Measurements from ENCODE around the gene SKIDA1.

The SKIDA1 gene

DNA sequence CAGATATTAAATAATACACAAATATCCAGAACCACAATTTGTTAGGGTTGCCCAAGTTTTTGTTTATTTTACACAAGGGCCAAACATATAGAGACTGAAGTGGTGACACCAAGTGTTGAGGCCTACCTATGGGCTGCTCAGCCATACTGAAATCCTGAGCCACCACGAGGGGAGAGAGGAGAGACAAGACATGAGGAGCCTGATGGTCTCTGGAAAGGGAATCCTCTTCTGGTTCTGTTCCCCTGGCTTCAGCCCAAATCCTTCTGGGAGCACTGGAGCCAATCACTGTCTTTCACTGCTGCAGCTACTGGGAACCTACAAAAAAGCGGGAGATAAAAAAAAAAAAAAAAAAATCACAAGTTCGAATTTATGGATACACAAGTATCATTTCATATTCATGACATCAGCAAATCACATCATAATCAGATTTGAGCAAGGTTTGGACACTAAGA, 1.9 kb downstream of the SKIDA1 start:
- ATAC-seq (no peak), DNase-seq (ENCODE audit: low spot score in 2 of 2) (no peak)
- Mint-ChIP-seq H3K36me3 (peaks cover 7% of the 10 kb centered on the region), H3K27ac (no peak overlapping the region), H3K9me3 (no peaks in the 10 kb centered on the region), H3K4me3 (no peak overlapping the region), H3K4me1 (peaks cover 42% of the 10 kb centered on the region)

DNA sequence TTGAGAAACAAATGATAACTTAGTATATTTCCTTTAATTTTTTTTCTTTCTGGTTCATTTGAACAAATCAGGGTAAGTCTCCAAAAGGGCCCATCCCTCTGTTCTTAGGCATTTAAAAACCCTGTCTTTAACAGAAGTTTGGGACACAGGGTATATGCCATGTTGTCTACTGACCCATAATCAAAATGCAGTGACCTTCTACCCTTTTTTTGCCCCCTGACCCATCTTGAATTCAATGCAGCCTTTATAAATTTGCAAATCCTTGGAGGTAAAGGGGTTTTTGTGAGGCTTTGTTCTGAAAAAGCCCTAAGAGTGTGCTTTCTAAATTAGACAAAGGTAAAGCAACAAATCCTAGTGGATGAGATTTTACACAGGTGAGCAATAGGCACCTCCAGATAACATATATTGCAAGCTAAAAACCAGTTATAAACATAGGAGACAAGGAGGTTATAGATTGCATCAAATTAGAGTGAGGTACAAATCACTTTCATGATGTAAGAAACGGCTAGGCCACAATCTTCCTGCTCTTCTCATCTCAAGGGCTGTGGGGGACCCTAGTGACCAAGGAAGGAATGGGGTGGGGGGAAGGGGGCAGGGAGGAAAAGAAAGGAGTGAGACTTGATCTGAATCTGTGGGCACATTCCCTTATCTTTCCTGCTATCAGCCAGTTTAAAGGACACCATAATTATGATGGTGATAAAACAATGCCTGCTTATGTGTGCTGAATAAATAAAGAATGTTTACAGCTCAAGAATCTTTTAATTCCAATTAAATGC, 2.7 kb downstream of the SKIDA1 start:
- DNase-seq (ENCODE audit: low spot score in 2 of 2) (no peak), ATAC-seq (no peak)
- no peaks in the 10 kb centered on the region for H3K9me3 Mint-ChIP-seq
- H3K4me3 Mint-ChIP-seq: no peak overlapping the region
- no peak overlapping the region for H3K27ac Mint-ChIP-seq
- peaks cover 49% of the 10 kb centered on the region for H3K4me1 Mint-ChIP-seq
- H3K36me3 Mint-ChIP-seq: peaks cover 7% of the 10 kb centered on the region

GRCh38 chr10:21521751-21522533, 3.5 kb downstream of the SKIDA1 start:
- Mint-ChIP-seq H3K4me3 (no peak overlapping the region), H3K9me3 (no peaks in the 10 kb centered on the region), H3K27ac (no peak overlapping the region), H3K36me3 (peaks cover 7% of the 10 kb centered on the region), H3K4me1 (peaks cover 52% of the 10 kb centered on the region)
- ATAC-seq: no peak
- DNase-seq (ENCODE audit: low spot score in 2 of 2): no peak

DNA sequence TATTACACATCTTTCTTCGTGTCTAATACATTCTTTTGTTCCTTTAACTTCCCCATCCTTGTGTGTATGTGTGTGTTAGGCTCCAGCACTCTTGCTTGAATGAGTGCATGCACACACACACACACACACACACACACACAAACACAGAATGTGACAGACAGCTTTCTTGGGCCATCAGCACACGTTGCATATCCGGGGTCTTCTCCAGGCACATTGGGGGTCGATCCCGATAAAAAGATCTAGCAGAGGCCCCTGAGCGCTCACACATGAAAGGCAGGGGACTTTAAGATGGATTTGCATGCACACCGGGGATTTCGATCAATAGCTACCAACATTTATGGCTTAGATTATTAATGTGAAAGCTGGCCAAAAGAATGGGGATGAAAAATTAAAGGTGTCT, 4.5 kb downstream of the SKIDA1 start:
- Mint-ChIP-seq H3K27ac (no peak overlapping the region), H3K4me1 (peaks cover 46% of the 10 kb centered on the region), H3K4me3 (peak overlapping the region; percentile 84), H3K9me3 (no peaks in the 10 kb centered on the region), H3K36me3 (peaks cover 7% of the 10 kb centered on the region)
- no peak for ATAC-seq
- no peak for DNase-seq (ENCODE audit: low spot score in 2 of 2)

GRCh38 chr10:21520509-21520908, 5.0 kb downstream of the SKIDA1 start:
- DNase-seq (ENCODE audit: low spot score in 2 of 2) (no peak), ATAC-seq (no peak)
- no peaks in the 10 kb centered on the region for H3K9me3 Mint-ChIP-seq
- peak overlapping the region; percentile 84 for H3K4me3 Mint-ChIP-seq
- peaks cover 7% of the 10 kb centered on the region for H3K36me3 Mint-ChIP-seq
- peaks cover 44% of the 10 kb centered on the region for H3K4me1 Mint-ChIP-seq
- no peak overlapping the region for H3K27ac Mint-ChIP-seq

- H3K27ac Mint-ChIP-seq: no peak overlapping the region
- peaks cover 5% of the 10 kb centered on the region for H3K36me3 Mint-ChIP-seq
- H3K4me3 Mint-ChIP-seq: peak overlapping the region; percentile 84
- peaks cover 39% of the 10 kb centered on the region for H3K4me1 Mint-ChIP-seq
- no peaks in the 10 kb centered on the region for H3K9me3 Mint-ChIP-seq
- peak in 1 of 2 donors; percentile 45 for DNase-seq (ENCODE audit: low spot score in 2 of 2)
- peak; percentile 59 for ATAC-seq
Measured at GRCh38 chr10:21519941-21520436, 5.5 kb downstream of the SKIDA1 start.

- no peaks in the 10 kb centered on the region for H3K9me3 Mint-ChIP-seq
- H3K27ac Mint-ChIP-seq: no peak overlapping the region
- ATAC-seq (no peak), DNase-seq (ENCODE audit: low spot score in 2 of 2) (no peak)
- H3K36me3 Mint-ChIP-seq: no peaks in the 10 kb centered on the region
- H3K4me1 Mint-ChIP-seq: peaks cover 36% of the 10 kb centered on the region
- peak overlapping the region; percentile 84 for H3K4me3 Mint-ChIP-seq
Measured at GRCh38 chr10:21519397-21519933, 6.0 kb downstream of the SKIDA1 start.

DNA sequence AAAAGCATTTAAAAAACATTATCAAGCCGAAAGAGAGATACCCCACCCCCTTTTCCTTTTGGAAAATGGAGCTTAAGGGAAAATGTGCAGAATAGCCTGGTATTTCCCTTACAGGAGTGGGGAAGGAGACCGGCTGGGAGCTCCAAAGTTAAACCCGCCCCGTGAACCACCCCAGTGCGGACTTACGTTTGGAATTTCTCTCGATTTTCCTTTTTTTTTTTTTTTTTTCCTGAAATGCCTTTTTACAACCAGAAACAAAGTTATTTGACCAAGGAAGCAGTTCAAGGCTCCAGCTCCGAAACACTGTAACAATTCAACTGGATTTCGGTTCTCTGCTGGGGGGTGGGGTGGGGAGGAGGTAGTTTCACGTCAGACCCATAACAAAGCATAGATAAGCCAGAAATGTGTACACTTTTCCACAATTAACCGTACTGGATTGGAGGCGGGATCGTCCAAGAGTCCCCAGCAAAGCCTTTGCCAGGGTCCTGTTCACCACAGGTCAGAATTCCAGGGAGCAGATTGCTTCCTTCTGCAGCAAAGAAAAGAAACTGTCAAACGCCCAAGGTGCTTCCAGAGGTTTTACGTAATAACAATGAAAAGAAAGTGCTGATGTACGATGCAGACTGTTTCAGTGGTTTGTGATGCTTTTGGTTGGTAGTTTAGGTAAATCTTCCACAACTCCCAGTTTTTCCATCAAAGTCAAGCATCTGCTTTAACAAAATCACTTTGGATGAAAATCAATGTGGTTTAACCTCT, 6.7 kb downstream of the SKIDA1 start:
- H3K36me3 Mint-ChIP-seq: no peaks in the 10 kb centered on the region
- H3K27ac Mint-ChIP-seq: no peak overlapping the region
- DNase-seq (ENCODE audit: low spot score in 2 of 2) (no peak), ATAC-seq (no peak)
- peaks cover 36% of the 10 kb centered on the region for H3K4me1 Mint-ChIP-seq
- H3K9me3 Mint-ChIP-seq: no peaks in the 10 kb centered on the region
- peak overlapping the region; percentile 84 for H3K4me3 Mint-ChIP-seq

DNA sequence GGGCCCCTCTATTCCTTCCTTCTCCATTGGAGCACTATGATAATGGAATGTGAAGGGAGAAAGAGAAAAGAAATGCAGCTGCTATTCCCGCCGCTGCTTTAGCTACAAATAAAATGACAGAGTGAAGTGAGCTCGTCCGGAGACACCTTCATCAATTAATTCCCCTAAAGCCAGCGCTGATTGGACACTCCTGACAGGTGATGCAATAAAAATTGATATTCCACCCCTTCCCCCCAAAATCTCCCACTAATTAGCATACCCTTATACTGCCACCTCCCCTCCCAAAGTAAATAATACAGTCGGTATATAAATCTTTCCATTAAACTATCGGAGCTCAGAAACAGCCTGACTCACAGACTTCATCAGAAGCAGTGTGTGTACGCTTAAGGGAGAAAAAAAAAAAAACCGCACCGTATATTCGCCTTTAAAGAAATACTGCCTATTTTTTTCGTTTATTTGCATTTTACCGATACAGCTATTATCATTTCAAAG, 7.3 kb downstream of the SKIDA1 start:
- DNase-seq (ENCODE audit: low spot score in 2 of 2) (peak in 1 of 2 donors; percentile 47), ATAC-seq (peak; percentile 67)
- H3K4me1 Mint-ChIP-seq: peaks cover 36% of the 10 kb centered on the region
- H3K9me3 Mint-ChIP-seq: no peaks in the 10 kb centered on the region
- H3K4me3 Mint-ChIP-seq: peak overlapping the region; percentile 84
- no peaks in the 10 kb centered on the region for H3K36me3 Mint-ChIP-seq
- H3K27ac Mint-ChIP-seq: no peak overlapping the region

GRCh38 chr10:21517134-21518031, 8.1 kb downstream of the SKIDA1 start:
- Mint-ChIP-seq H3K4me1 (peaks cover 36% of the 10 kb centered on the region), H3K27ac (no peak overlapping the region), H3K9me3 (no peaks in the 10 kb centered on the region), H3K36me3 (no peaks in the 10 kb centered on the region), H3K4me3 (peak overlapping the region; percentile 84)
- DNase-seq (ENCODE audit: low spot score in 2 of 2) (peak in 1 of 2 donors; percentile 64), ATAC-seq (peak; percentile 72)

DNA sequence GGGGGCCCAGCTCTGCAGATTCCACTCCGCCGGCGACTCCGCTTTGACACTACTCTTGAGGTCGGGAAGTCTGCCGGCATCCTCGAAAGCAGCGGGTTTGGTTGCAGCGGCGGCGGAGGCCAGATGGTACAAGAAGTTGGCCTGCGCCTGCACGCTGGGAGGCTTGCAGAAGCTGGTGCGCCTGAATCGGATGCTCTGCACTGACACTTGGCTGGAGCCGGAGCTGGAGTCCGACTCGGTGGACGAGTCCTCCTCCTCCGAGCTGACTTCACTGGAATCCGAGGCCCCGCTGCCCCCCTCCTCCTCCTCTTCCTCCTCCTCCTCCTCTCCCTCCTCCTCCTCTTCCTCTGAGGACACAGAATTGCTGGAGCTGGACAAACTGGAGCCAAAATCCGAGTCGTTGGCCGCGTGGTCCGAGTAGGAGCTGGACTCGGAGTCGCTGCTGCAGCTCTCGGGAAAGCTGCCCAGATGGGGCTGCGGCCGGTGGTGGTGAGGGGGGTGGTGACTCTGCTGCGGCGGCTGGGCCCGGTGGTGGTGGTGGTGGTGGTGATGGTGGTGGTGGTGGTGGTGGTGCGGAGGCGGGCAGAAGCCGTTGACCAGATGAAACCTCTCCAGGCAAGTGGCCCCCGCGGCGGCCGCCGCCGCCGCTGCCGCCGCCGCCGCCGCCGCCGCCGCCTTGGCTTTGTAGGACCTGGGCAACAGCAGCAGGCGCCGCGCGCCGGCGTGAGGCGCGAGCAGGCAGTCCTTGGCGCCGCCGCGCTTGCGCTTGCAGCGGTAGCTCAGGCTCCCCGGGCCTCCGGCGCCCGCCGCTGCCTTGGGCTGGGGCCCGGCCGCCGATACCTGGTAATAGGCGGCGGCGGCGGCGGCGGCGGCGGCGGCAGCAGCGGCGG, 9.0 kb downstream of the SKIDA1 start:
- H3K4me1 Mint-ChIP-seq: peaks cover 36% of the 10 kb centered on the region
- ATAC-seq: peak; percentile 82
- H3K4me3 Mint-ChIP-seq: peak overlapping the region; percentile 84
- H3K9me3 Mint-ChIP-seq: no peaks in the 10 kb centered on the region
- DNase-seq (ENCODE audit: low spot score in 2 of 2): peak; percentile 35 to 61
- no peak overlapping the region for H3K27ac Mint-ChIP-seq
- H3K36me3 Mint-ChIP-seq: no peaks in the 10 kb centered on the region

- no peak for ATAC-seq
- no peaks in the 10 kb centered on the region for H3K9me3 Mint-ChIP-seq
- no peak for DNase-seq (ENCODE audit: low spot score in 2 of 2)
- H3K27ac Mint-ChIP-seq: no peak overlapping the region
- H3K4me3 Mint-ChIP-seq: peak overlapping the region; percentile 84
- no peaks in the 10 kb centered on the region for H3K36me3 Mint-ChIP-seq
- peaks cover 30% of the 10 kb centered on the region for H3K4me1 Mint-ChIP-seq
Measured at GRCh38 chr10:21515361-21516241, 9.9 kb downstream of the SKIDA1 start.
